Type B pancreatic cell (in vitro differentiated cells): ENCODE results near the gene RNF150. TPM values are rescaled to one million over a fixed set of nuclear protein-coding genes. Genes with fewer than 3 reads are reported as not detected.

Experiments used
- DNase-seq: peaks from one replicate; pipeline ENCODE4 v3.0.0; 2021; ENCODE audit warnings: mixed read lengths; ENCODE audit not compliant: unreplicated experiment; ENCODE audit errors: extremely low spot score
- H3K27ac Mint-ChIP-seq: 2 replicates; pipeline ENCODE4 v1.8.0; 2021; ENCODE audit warnings: mild to moderate bottlenecking, mixed read lengths
- H3K27me3 Mint-ChIP-seq: 2 replicates; pipeline ENCODE4 v1.8.0; 2021; ENCODE audit warnings: mixed read lengths
- H3K36me3 Mint-ChIP-seq: 2 replicates; pipeline ENCODE4 v1.8.0; 2021; ENCODE audit warnings: mixed read lengths
- H3K4me1 Mint-ChIP-seq: one replicate; pipeline ENCODE4 v1.8.0; 2021; ENCODE audit warnings: mixed read lengths; ENCODE audit not compliant: unreplicated experiment
- H3K4me3 Mint-ChIP-seq: 2 replicates; pipeline ENCODE4 v1.8.0; 2021; ENCODE audit warnings: mild to moderate bottlenecking, mixed read lengths
- H3K9me3 Mint-ChIP-seq: 2 replicates; pipeline ENCODE4 v1.8.0; 2021; ENCODE audit warnings: mixed read lengths
- total RNA-seq: library from RNA; stranded (reverse); gene quantifications from 2 replicates; pipeline ENCODE4 v1.2.1, GENCODE V29; 2021; ENCODE audit warnings: low replicate concordance
- TF ChIP-seq, protein P1 (sequence below): fragments of 200-600 bp; sonication (generic); conservative IDR thresholded peaks from 2 replicates; pipeline ENCODE4 v1.5.0; 2021; ENCODE audit warnings: antibody characterized with exemption, mild to moderate bottlenecking

RNF150 gene
- total RNA-seq, 1 donor from 2014 or later, result 34.0 TPM

DNA sequence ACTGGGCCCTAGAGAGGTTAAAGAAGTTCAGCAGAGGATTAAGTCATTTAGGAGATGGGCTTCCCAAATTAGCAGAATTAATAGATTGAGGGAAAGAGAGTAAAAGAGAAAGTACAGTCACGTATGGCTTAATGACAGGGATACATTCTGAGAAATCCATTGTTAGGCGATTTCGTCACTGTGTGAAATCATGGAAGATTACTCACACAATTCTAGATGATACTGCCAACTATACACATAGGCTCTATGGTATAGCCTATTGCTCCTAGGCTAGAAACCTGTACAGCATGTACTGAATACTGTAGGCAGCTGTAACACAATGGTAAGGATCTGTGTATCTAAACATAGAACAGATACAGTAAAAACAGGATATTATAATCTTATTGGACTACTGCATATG, 180.6 kb downstream of the RNF150 start:
- peaks cover 11% of the 10 kb centered on the region for H3K9me3 Mint-ChIP-seq
- H3K27ac Mint-ChIP-seq, result no peak overlapping the region
- no peak for DNase-seq
- H3K4me3 Mint-ChIP-seq, result no peak overlapping the region
- TF ChIP-seq, protein P1, sequence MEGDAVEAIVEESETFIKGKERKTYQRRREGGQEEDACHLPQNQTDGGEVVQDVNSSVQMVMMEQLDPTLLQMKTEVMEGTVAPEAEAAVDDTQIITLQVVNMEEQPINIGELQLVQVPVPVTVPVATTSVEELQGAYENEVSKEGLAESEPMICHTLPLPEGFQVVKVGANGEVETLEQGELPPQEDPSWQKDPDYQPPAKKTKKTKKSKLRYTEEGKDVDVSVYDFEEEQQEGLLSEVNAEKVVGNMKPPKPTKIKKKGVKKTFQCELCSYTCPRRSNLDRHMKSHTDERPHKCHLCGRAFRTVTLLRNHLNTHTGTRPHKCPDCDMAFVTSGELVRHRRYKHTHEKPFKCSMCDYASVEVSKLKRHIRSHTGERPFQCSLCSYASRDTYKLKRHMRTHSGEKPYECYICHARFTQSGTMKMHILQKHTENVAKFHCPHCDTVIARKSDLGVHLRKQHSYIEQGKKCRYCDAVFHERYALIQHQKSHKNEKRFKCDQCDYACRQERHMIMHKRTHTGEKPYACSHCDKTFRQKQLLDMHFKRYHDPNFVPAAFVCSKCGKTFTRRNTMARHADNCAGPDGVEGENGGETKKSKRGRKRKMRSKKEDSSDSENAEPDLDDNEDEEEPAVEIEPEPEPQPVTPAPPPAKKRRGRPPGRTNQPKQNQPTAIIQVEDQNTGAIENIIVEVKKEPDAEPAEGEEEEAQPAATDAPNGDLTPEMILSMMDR, result no peak
- no peaks in the 10 kb centered on the region for H3K4me1 Mint-ChIP-seq
- no peaks in the 10 kb centered on the region for H3K27me3 Mint-ChIP-seq
- peaks cover 8% of the 10 kb centered on the region for H3K36me3 Mint-ChIP-seq

DNA sequence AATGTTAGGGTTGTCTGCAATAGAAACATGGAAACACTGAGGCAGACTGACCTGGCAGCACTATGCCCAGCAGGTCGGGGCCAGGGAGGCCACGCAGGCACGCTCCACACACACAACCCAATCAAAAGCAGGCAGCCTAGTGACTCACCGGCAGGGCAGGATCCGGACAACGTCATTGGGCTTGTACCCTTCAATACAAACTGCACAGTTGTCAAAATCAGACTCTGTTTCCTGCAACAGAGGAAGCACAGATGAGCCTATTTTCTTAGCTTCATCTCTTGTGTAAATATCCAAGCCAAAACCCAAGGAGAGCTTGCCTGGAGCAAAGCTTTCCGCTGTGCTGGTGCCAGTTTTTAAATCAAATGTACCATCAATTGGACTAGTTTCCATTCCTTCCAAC, 185.8 kb downstream of the RNF150 start:
- Mint-ChIP-seq H3K36me3 (peaks cover 3% of the 10 kb centered on the region), H3K4me1 (no peaks in the 10 kb centered on the region), H3K27ac (no peak overlapping the region), H3K9me3 (peaks cover 5% of the 10 kb centered on the region), H3K27me3 (no peaks in the 10 kb centered on the region), H3K4me3 (no peak overlapping the region)
- no peak for DNase-seq
- TF ChIP-seq, protein P1, result no peak

DNA sequence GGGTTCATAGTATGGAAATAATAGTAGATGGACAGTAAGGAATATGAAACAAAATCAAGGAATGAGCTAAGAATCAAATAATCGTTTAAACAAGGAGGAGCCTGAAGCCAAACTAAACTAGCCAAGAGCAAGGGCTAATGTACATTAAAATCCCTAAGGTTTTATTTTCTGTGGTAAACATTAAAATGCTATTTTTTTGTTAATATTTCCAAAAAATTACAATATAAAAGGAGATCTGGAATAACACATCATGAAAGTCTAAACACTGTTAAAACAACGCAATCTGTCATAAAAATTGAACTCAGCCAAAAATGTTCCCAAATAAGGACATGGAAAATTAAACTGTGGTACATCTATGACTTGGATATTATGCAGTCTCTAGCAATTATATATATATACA, 188.2 kb downstream of the RNF150 start:
- no peak for DNase-seq
- Mint-ChIP-seq H3K27ac (no peak overlapping the region), H3K4me3 (no peak overlapping the region), H3K36me3 (no peaks in the 10 kb centered on the region), H3K9me3 (no peaks in the 10 kb centered on the region), H3K27me3 (no peaks in the 10 kb centered on the region), H3K4me1 (no peaks in the 10 kb centered on the region)
- TF ChIP-seq, protein P1, result no peak

DNA sequence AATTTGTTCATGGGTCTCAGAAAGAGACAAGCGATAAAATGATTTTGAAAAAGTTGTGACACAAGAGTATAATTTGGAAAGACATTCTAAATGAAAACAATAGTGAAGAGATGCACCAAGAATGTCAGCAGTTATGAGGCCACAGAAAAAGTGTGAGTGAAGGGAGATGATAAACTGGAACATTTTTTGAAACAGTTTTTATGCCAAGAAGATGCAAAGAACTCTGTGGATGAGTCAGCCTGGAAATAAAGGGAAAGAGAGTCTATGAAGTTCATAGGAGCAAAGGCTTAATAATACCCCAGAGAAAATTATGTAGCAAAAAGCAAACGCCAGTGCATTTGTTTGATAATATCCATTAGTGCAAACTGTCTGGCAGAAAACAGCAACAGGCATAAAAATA, 188.7 kb downstream of the RNF150 start:
- TF ChIP-seq, protein P1, result no peak
- no peak for DNase-seq
- H3K27ac Mint-ChIP-seq, result no peak overlapping the region
- H3K4me1 Mint-ChIP-seq, result peaks cover under 1% of the 10 kb centered on the region
- no peak overlapping the region for H3K4me3 Mint-ChIP-seq
- no peaks in the 10 kb centered on the region for H3K9me3 Mint-ChIP-seq
- H3K36me3 Mint-ChIP-seq, result no peaks in the 10 kb centered on the region
- H3K27me3 Mint-ChIP-seq, result no peaks in the 10 kb centered on the region

DNA sequence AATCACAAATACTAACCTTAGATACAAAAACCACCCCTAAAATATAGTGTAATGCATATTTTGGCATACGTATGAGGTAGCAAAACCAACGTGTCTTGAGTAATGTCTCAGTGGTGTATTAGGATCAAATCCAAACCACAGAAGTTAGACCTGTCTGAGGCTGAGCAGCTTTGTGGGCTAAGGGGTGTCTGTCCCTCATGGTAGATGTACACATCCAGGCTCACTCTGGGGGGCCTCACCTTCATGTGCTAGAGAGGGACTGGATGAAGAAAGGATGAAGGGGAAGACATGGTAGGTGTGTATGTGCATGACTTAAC, 189.1 kb downstream of the RNF150 start:
- Mint-ChIP-seq H3K27ac (no peak overlapping the region), H3K27me3 (no peaks in the 10 kb centered on the region), H3K4me3 (no peak overlapping the region), H3K9me3 (no peaks in the 10 kb centered on the region), H3K4me1 (peaks cover 5% of the 10 kb centered on the region), H3K36me3 (no peaks in the 10 kb centered on the region)
- TF ChIP-seq, protein P1, result no peak
- no peak for DNase-seq
